ENCODE data around the gene TSFM.

Gene TSFM

DNA sequence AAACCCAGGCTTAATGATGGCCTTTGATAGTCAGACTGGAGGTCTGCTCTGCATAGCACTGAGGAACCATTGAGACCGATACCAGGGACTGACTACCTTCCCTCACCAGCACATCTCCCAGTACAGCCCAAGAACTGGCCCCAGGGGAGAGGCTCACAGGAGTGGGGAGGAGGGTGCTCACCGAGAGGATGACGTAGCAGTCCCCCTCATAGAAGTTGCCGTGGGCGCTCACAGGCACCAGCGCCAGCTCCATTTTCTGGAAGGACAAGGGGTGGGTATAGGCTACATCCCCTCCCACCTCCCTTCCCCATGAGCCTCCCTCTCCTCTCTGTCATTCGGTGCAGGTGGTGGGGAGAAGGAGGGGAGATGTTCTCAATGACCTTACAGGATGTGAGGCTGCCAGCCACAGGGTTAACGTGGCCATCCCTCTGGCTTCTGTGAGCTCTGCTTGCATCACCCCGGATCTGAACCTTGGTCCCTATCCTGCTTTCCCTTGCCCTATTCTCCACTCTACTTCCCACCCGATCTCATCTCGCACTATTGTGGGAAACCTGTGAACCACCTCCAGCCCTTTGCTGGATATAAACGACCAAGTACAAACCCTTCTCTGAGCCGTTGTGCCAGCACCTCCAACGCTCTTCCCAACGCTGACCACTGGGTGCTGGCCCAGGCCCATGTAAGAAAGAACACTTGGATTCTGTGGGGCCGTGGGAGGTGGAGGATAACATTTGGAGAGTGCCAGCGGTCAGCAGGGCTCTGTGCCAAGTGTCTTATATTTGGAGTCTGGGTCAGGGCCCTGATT lies 31.6 kb downstream of the TSFM start:
- Histone ChIP-seq H3K4me1 (ENCODE audit: low read length) (no peaks in the 10 kb centered on the region), H3K9ac (ENCODE audit: low read length) (no peak overlapping the region), H4K20me1 (ENCODE audit: insufficient read depth, low read length) (no peaks in the 10 kb centered on the region), H3K36me3 (replicated peaks; ENCODE audit: insufficient read depth, low read length) (no peaks in the 10 kb centered on the region), H3K4me2 (ENCODE audit: low read depth, low read length) (no peak overlapping the region), H3K27me3 (replicated peaks; ENCODE audit: insufficient read depth, low read length) (no peaks in the 10 kb centered on the region), H3K9me2 (replicated peaks; ENCODE audit: insufficient read depth, low read length) (no peaks in the 10 kb centered on the region), H3K9me3 (replicated peaks; ENCODE audit: insufficient read depth, low read length) (no peaks in the 10 kb centered on the region), H3K79me2 (ENCODE audit: low read length) (no peaks in the 10 kb centered on the region), H3F3A (ENCODE audit: insufficient read depth, low read length) (peaks cover 4% of the 10 kb centered on the region; the same call in 1 of the 2 replicates), H2AFZ (ENCODE audit: low read length) (no peak overlapping the region), H3K27ac (ENCODE audit: low read length) (no peak overlapping the region), H3K4me3 (ENCODE audit: low read length) (no peak overlapping the region)
- TF ChIP-seq EZH2phosphoT487 (IDR thresholded peaks at IDR 0.05; ENCODE audit: low read length) (no peak), EZH2 (optimal IDR thresholded peaks at IDR 0.05; ENCODE audit: low read depth, low read length) (no peak)
- TF ChIP-seq, protein P1, sequence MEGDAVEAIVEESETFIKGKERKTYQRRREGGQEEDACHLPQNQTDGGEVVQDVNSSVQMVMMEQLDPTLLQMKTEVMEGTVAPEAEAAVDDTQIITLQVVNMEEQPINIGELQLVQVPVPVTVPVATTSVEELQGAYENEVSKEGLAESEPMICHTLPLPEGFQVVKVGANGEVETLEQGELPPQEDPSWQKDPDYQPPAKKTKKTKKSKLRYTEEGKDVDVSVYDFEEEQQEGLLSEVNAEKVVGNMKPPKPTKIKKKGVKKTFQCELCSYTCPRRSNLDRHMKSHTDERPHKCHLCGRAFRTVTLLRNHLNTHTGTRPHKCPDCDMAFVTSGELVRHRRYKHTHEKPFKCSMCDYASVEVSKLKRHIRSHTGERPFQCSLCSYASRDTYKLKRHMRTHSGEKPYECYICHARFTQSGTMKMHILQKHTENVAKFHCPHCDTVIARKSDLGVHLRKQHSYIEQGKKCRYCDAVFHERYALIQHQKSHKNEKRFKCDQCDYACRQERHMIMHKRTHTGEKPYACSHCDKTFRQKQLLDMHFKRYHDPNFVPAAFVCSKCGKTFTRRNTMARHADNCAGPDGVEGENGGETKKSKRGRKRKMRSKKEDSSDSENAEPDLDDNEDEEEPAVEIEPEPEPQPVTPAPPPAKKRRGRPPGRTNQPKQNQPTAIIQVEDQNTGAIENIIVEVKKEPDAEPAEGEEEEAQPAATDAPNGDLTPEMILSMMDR (IDR thresholded peaks at IDR 0.05; ENCODE audit: low read length) = no peak
- no peak for DNase-seq

DNA sequence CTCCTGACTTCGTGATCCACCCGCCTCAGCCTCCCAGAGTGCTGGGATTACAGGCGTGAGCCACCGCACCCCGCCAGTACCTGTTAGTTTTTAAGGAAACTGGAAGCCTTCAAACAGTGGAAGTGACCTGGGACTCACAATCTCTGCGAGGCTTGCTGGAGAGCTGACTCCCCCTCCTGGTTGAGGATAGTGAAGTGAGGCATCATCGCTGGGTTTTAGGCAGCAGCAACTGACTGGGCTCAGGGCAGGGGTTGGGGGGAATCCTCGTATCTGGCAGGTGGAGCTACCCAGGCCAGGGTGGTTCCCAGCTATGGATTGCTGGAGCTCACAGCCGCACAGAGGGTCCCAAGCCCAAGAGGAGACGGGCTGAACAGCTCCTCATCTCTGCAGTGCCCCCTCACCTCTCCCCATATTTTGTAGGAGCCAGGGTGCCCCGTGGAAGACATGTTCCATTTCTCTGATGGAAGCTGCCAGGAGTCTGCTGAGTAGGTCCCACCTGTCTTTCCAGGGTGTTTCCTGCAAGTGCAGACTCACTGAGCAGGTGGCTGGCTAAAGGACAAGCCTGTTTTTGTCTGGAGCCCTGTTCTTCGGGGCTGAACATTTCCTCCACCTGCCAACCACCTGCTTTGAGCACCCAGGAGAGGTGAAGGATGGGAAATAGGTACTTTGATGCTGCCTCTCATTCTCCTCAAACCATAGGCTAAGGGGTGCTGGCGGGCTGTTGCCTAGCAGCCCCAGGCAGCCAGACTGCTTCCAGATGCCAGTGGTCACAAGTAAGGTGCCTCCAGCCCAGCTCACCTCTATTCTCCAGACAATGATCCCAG lies 32.8 kb downstream of the TSFM start:
- H3K9ac ChIP-seq (ENCODE audit: low read length) = no peak overlapping the region
- no peak overlapping the region for H3K4me2 ChIP-seq (ENCODE audit: low read depth, low read length)
- H4K20me1 ChIP-seq (ENCODE audit: insufficient read depth, low read length) = no peaks in the 10 kb centered on the region
- TF ChIP-seq EZH2 (optimal IDR thresholded peaks at IDR 0.05; ENCODE audit: low read depth, low read length) = no peak
- TF ChIP-seq, protein P1 (IDR thresholded peaks at IDR 0.05; ENCODE audit: low read length) = no peak
- TF ChIP-seq EZH2phosphoT487 (IDR thresholded peaks at IDR 0.05; ENCODE audit: low read length) = no peak
- no peak for DNase-seq
- H3K4me3 ChIP-seq (ENCODE audit: low read length) = no peak overlapping the region
- no peak overlapping the region for H3K27ac ChIP-seq (ENCODE audit: low read length)
- H3K4me1 ChIP-seq (ENCODE audit: low read length) = no peaks in the 10 kb centered on the region
- H3K9me2 ChIP-seq (replicated peaks; ENCODE audit: insufficient read depth, low read length) = no peaks in the 10 kb centered on the region
- H3K79me2 ChIP-seq (ENCODE audit: low read length) = no peaks in the 10 kb centered on the region
- no peak overlapping the region for H2AFZ ChIP-seq (ENCODE audit: low read length)
- H3K36me3 ChIP-seq (replicated peaks; ENCODE audit: insufficient read depth, low read length) = no peaks in the 10 kb centered on the region
- H3F3A ChIP-seq (ENCODE audit: insufficient read depth, low read length) = peaks cover 4% of the 10 kb centered on the region; the same call in 1 of the 2 replicates
- H3K27me3 ChIP-seq (replicated peaks; ENCODE audit: insufficient read depth, low read length) = no peaks in the 10 kb centered on the region
- no peaks in the 10 kb centered on the region for H3K9me3 ChIP-seq (replicated peaks; ENCODE audit: insufficient read depth, low read length)

DNA sequence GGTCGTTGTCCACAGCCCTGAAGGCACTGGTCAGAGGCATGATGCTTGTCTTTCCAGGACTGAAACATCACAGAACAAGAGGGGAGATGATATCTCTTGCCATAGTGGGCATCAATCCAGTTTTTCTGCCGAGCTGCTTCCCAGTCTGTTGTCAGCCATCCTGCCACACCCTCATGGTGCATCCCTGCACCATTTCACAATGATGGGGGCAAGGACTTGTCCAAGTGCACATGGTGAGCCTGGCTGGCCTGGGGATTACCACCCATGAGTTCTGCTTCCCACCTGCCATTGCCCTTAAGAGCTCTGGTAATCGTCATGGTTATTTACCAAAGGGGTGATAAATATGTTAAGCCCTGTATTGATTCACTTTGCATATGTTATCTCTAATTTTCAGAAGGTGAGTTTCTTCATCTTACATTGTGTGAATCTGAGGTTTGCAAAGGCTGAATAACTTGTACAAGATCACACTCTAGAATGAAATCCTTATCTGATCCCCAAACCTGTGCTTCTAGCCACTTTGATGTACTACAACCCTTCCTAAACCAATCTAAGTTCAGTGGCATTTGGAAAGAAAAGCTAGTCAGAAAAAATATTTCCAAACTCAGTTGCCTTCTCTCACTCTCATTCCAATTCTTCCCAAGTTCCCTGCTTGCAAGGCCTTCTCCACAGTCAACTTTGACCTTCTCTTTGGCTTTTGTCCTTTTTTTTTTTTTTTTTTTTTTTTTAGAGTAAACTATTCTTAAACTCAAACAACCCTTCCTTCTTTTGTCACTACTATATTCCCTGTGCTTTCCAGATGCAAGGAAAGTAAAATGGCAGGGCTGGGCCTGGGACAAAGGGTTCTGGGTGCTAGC lies 33.6 kb downstream of the TSFM start:
- Histone ChIP-seq H3F3A (ENCODE audit: insufficient read depth, low read length) (peaks cover 4% of the 10 kb centered on the region; the same call in 1 of the 2 replicates), H3K9me2 (replicated peaks; ENCODE audit: insufficient read depth, low read length) (no peaks in the 10 kb centered on the region), H3K9me3 (replicated peaks; ENCODE audit: insufficient read depth, low read length) (no peaks in the 10 kb centered on the region), H3K9ac (ENCODE audit: low read length) (no peak overlapping the region), H3K4me1 (ENCODE audit: low read length) (no peaks in the 10 kb centered on the region), H4K20me1 (ENCODE audit: insufficient read depth, low read length) (no peaks in the 10 kb centered on the region), H3K4me2 (ENCODE audit: low read depth, low read length) (no peak overlapping the region), H3K79me2 (ENCODE audit: low read length) (no peaks in the 10 kb centered on the region), H3K27me3 (replicated peaks; ENCODE audit: insufficient read depth, low read length) (no peaks in the 10 kb centered on the region), H3K4me3 (ENCODE audit: low read length) (no peak overlapping the region), H2AFZ (ENCODE audit: low read length) (no peak overlapping the region), H3K36me3 (replicated peaks; ENCODE audit: insufficient read depth, low read length) (no peaks in the 10 kb centered on the region), H3K27ac (ENCODE audit: low read length) (no peak overlapping the region)
- TF ChIP-seq, protein P1 (IDR thresholded peaks at IDR 0.05; ENCODE audit: low read length) = no peak
- no peak for TF ChIP-seq EZH2 (optimal IDR thresholded peaks at IDR 0.05; ENCODE audit: low read depth, low read length)
- no peak for DNase-seq

Measured in MM.1S (cell line).